CD4-positive, alpha-beta T cell treated with Interleukin-15 for 1 hour (primary cell): ENCODE measurements around the gene SLC35A3.

Source experiments
- DNase-seq: peaks from one replicate; pipeline ENCODE4 v3.0.0-alpha.2; 2020

SLC35A3 gene

DNA sequence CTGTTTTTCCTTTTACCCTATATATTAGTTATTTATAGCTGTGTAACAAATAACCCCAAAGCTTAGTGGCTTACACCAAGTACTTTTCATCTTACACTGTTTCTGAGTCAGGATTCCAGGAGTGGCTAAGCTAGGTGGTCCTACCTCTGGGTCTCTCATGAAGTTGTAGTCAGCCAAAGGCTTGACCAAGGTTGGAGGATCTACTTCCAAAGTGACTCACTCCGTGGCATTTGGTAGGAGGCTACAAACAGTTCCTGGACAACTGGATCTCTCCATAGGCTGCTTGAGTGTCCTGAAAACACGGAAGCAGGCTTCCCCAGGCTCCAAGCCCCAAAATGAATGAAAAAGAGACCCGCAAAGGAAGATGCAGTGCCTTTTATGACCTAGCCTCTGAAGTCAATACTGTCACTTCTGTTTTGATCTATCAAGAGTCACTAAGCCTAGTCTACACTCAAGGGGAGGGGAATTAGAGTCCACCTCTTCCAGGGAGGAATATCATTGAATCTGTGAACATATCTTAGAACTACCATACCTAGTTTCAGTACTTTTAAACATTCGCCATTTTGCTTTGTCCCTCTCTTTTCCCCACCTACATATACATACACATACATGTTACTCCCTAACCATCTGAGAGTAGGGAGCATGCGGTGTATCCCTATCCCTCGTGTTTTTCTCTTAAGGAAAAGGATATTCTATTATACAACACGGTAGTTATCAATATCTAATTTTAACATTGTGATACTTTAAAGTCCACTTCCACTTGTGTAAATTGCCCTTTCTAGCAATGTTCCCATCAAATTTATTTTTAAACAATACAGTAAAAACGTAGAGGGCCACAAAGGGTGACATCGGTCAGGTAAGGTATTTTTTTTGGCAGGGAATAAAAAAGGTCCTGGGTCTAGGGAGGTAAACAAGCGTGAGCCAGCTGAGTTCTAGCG, 67.2 kb downstream of the SLC35A3 start:
- no peak for DNase-seq

GRCh38 chr1:100037656-100037926, 67.8 kb downstream of the SLC35A3 start:
- no peak for DNase-seq

DNA sequence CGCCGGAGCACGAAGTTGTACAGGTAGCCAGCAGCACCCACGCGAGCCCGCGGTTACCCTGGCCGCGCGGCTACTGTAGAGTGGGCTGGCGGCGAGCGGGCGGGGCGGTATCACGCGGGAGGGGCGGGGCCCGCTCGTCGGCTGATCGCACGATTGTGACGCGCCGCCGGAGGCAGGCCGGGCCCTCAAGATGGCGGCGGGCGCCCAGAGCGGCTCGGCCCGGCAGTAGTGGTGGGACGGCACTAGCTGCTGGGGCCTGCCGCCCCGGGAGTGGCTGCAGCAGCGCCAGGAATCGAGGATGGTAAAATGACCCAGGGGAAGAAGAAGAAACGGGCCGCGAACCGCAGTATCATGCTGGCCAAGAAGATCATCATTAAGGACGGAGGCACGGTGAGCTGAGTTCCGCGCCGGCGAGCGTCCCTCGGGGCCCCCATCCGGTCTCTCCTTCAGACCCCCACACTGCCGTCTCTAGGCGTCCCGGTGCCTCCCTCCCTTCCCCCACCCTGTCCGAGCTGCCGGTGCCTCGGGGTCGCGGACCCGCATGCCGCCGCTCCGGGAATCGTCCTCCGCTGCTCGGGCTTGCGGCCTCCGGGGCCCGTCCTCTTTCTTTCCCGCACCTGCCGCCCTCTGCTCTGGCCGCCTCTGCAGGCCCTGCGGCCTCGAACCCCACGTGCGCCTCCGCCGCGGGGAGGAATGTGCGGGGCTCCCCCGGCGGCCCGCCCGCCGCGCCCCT, 68.3 kb downstream of the SLC35A3 start:
- DNase-seq: peak; percentile 90

DNA sequence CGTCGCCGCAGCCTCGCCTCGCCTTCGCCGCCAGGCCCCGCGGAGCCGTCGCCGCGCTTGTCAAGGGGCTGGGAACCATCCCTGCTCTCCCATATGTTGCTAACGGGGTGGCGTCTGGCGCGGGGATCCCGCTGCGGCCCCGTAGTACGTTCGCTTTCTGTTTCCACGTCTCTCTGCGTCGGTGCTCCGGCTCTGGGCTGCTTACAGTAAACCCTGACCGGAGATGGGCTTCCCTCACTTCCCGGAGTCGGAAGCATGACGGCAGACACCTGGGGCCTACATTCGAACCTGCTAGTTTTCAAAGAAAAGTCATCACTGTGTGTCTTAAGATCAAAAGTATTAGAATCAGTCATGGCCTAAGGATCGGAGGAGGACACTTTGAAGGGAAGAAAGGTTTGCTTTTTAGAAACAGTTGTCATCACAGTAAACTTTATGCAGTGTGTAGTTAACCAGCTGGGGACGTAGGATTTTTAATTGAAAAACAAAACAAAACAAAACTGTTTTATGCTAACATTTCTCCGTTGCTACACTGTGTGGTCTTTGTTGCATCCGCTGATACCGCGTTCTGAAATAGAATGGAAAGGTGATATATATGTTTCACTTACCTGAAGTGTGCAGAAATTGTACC, 69.0 kb downstream of the SLC35A3 start:
- DNase-seq: peak; percentile 86

GRCh38 chr1:100039591-100039990, 69.8 kb downstream of the SLC35A3 start:
- no peak for DNase-seq

- no peak for DNase-seq
These were observed 75.4 kb downstream of the SLC35A3 start for GRCh38 chr1:100045206-100045605.

DNA sequence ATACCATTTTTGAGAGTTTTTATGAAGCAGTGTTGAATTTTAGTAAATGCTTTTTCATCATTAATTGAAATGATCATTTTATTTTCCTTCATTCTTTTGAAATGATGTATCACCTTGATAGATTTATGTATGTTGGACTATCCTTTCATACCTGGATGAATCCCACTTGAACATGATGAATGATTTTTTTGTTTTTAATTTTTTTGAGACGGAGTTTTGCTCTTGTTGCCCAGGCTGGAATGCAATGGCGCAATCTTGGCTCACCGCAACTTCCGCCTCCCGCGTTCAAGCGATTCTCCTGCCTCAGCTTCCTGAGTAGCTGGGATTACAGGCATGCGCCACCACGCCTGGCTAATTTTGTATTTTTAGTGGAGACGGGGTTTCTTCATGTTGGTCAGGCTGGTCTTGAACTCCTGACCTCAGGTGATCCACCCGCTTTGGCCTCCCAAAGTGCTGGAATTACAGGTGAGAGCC, 77.5 kb downstream of the SLC35A3 start:
- DNase-seq: peak; percentile 21

GRCh38 chr1:100050139-100050538, 80.3 kb downstream of the SLC35A3 start:
- DNase-seq: no peak

- no peak for DNase-seq
These were observed 81.6 kb downstream of the SLC35A3 start for GRCh38 chr1:100051401-100051800.

GRCh38 chr1:100051893-100052292, 82.1 kb downstream of the SLC35A3 start:
- DNase-seq: no peak

DNA sequence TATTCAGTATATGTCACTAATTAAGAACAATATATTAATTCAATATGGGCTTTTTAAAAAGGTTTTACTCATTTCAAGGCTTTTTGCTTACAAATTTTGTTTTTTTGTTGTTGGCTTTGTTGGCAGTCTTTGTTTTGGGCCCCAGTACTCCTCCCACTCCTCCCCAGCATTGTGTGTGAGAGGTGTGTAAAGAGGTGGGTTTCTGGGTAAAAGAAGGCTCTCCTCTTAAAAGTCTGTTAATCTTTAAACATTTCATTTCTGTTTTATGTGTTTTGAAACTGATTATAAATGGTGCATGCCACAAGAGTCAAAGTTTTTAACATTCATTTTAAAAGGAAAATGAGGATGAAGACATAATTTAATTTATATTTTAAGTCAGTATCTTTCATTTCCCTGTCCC, 83.3 kb downstream of the SLC35A3 start:
- no peak for DNase-seq

GRCh38 chr1:100053727-100054126, 83.9 kb downstream of the SLC35A3 start:
- no peak for DNase-seq

DNA sequence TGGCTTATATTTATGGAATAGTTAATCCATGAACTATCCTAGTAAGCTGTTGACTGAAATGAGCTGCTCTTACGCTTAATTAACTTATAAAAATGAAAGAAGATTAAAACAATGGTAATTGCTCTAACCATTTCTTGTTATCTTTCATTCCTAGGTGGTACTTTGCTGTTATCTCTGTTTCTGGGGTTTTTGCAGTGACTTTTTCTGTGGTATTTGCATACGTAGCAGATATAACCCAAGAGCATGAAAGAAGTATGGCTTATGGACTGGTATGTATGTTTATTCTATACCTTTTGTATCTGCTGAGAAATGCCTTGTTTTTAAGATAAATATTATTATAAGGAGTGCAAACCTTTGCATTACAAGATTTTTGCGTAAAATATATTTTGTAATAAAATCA, 91.9 kb downstream of the SLC35A3 start:
- DNase-seq: no peak

DNA sequence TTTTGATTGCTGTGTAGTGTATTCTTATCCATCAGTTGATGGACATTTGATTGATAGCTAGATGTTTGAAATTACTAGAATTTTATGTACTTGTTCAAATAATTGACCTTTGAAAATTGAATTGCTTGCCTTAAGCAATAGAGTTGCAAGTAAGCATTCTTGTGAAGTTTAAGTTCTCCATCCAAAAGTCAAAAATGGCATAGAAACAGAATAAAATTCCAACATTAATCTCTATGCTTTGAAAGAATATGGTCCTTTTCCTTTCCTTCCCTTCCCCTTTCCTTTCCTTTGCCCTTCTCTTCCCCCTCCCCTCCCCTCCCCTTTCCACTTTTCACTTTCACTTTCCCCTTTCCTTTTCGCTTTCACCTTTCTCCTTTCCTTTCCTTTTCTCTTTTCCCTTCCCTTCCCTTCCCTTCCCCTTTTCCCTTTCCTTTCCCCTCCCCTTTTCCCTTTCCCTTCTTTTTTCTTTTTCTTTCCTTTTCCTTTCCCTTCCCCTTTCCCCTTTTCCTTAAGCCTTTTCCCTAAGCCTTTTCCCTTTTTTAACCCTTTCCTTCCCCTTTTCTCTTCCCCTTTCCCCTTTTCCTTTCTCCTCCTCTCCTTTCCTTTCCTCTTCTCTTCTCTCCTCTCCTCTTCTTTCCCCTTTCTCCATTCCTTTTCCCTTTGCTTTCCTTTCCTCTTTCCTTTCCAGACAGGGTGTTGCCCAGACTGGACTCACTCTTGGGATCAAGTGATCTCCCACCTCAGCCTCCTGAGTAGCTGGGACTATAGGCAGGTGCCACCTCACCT, 95.6 kb downstream of the SLC35A3 start:
- DNase-seq: no peak

- DNase-seq: no peak
These were observed 96.1 kb downstream of the SLC35A3 start for GRCh38 chr1:100065969-100066227.

DNA sequence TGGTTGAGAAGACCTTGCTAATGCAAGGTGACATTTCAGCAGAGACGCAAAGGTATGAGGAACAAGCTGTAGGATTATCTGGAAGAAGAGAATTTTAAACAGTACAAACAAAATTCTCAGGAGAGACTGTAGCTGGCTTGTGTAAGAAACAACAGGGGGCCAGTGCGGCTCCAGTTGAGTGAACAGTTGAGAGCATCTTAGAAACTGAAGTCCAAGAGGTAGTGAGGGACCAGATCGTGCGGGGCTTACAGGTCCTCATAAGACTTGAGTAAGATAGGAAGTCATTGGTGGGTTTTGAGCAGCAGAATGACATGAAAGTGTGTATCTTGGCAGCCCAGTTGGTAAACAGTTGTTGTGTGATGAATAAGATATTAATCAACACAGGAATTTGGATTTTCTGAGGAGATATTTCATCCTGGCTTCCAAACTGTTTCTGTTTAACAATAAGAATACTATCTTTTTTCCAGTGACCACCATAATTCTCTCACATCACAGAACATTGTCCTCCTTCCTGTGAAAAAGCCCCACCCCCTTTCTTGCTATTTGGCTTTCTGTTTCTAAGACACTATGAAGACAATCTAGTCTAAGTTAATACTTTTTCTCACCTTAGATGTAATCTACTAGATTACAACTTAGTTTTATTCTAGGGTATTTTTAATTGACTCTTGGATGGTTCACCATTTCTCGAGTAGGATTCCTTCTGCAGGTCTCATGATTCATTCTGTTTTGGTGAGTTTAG, 100.6 kb downstream of the SLC35A3 start:
- no peak for DNase-seq

GRCh38 chr1:100073531-100073930, 103.7 kb downstream of the SLC35A3 start:
- DNase-seq: no peak

GRCh38 chr1:100074604-100075395, 105.0 kb downstream of the SLC35A3 start:
- no peak for DNase-seq

DNA sequence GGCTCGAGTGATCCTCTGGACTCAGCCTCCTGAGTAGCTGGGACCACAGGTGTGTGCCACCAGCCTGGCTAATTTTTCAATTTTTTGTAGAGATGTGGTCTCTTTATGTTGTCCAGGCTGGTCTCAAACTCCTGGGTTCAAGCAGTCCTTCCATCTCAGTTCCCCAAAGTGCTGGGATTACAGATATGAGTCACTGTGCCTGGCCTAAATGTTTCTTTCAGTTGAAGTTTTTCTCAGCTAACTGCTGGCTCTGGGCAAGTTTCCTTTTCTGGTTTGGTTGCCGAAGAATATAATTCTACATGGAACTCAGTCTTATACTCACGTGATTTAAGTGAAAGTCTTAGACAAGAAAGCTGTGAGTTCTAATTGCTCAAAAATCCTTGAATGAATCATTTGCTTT, 106.0 kb downstream of the SLC35A3 start:
- DNase-seq: no peak

DNA sequence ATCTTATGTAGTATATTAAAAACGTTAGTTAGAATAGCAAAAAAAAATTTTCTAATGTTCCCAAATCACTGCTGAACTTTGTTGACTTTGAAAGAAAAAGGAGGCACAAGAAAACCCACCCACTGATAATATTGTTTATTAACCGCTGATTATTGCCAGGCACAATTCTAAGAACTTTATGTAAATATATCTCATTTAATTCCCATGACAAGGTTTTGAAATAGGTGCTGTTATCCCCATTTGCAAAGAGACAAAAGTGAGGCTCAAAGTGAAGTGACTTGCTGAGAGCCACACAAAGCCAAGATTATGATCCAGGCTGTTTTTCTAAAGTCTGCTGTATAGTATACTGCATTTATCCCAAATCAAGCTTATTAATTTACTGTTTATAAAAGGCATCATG, 106.5 kb downstream of the SLC35A3 start:
- DNase-seq: no peak

DNA sequence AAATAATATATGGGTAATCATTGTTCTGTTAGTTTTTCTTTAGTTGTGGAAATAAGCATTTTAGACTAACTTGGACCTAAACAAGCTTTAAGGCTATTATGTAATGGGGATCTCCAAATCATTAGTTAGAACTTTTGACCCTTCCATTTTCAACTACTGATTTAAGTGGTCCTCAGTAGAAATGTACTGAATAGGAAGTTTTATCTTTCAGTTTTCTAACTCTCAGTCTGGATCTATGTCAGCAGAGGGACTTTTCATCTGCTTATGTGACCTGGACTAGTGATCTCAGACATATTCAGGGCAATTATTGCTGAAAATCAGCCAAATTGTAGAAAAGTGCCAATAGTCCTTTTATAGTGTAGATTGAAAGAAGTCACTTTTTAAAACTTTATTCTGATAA, 106.9 kb downstream of the SLC35A3 start:
- DNase-seq: no peak

GRCh38 chr1:100077531-100077930, 107.7 kb downstream of the SLC35A3 start:
- DNase-seq: no peak
